Measurements from ENCODE around the gene SOS1.

Gene SOS1

DNA sequence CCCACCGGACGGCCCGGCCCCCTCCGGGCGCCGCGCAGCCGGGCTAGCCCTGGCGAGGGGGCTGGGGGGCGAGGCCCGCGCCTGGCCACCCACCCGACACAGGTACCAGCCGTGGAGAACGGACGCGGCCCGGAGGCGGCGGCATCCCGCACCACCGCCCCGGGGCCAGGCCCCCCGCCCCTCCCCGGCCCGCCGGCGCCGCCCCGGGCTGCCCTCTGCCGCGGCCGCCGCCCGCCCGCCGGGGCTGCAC lies 405 bp downstream of the SOS1 start:
- H3K4ac ChIP-seq (ENCODE audit: low read depth in 1 of 2, low read length in 2 of 2), result peak overlapping the region in 1 of 2 experiments; percentile 33
- H2BK15ac ChIP-seq (ENCODE audit: low read depth, poor library complexity, severe bottlenecking), result no peak overlapping the region
- H4K91ac ChIP-seq (ENCODE audit: low read length), result peak overlapping the region; percentile 50
- H3K9ac ChIP-seq (ENCODE audit: low read length), result peak overlapping the region; percentile 92
- H3K27me3 ChIP-seq (ENCODE audit: control insufficient read depth in 1 of 2, insufficient read depth in 1 of 2, low read length in 2 of 2), result no peaks in the 10 kb centered on the region
- H4K8ac ChIP-seq (ENCODE audit: low read length), result peak overlapping the region; percentile 75
- H2BK5ac ChIP-seq (ENCODE audit: low read depth, low read length, poor library complexity, severe bottlenecking), result no peak overlapping the region
- H3K23ac ChIP-seq (ENCODE audit: low read length in 2 of 2), result no peak overlapping the region
- peak overlapping the region; percentile 95 for H2BK120ac ChIP-seq (ENCODE audit: low read depth, low read length)
- H2AK5ac ChIP-seq (ENCODE audit: low read length, severe bottlenecking), result no peak overlapping the region
- no peak overlapping the region for H2AFZ ChIP-seq (ENCODE audit: low read depth, low read length)
- H3K4me1 ChIP-seq (ENCODE audit: control insufficient read depth, insufficient read depth, low read depth, low read length), result peaks cover 7% of the 10 kb centered on the region
- H3K4me2 ChIP-seq (ENCODE audit: low read length, poor library complexity, severe bottlenecking), result peak overlapping the region; percentile 81
- peaks cover 12% of the 10 kb centered on the region for H3K79me1 ChIP-seq (replicated peaks; ENCODE audit: low read length, poor library complexity, severe bottlenecking)
- 0% methylated on average over 16 of the region's 37 CpGs for WGBS
- DNase-seq, result no peak
- no peak overlapping the region for H2BK12ac ChIP-seq (ENCODE audit: low read length in 2 of 2)
- H3K27ac ChIP-seq (ENCODE audit: low read length, poor library complexity, severe bottlenecking), result no peak overlapping the region
- H3K18ac ChIP-seq (ENCODE audit: low read depth in 1 of 2, low read length in 2 of 2), result peak overlapping the region; percentile 83 to 85
- H3K36me3 ChIP-seq (ENCODE audit: control insufficient read depth in 1 of 2, insufficient read depth in 2 of 2, low read depth in 1 of 2, low read length in 2 of 2), result peaks cover 0 to 18% of the 10 kb centered on the region in 2 experiments
- no peaks in the 10 kb centered on the region for H3K9me3 ChIP-seq (ENCODE audit: control insufficient read depth, low read length)
- H3K4me3 ChIP-seq (ENCODE audit: insufficient read depth in 1 of 2, low read depth in 1 of 2, low read length in 2 of 2), result peak overlapping the region; percentile 86 to 99
- peak overlapping the region in 1 of 2 experiments; percentile 86 for H3K14ac ChIP-seq (ENCODE audit: low read length in 2 of 2)

DNA sequence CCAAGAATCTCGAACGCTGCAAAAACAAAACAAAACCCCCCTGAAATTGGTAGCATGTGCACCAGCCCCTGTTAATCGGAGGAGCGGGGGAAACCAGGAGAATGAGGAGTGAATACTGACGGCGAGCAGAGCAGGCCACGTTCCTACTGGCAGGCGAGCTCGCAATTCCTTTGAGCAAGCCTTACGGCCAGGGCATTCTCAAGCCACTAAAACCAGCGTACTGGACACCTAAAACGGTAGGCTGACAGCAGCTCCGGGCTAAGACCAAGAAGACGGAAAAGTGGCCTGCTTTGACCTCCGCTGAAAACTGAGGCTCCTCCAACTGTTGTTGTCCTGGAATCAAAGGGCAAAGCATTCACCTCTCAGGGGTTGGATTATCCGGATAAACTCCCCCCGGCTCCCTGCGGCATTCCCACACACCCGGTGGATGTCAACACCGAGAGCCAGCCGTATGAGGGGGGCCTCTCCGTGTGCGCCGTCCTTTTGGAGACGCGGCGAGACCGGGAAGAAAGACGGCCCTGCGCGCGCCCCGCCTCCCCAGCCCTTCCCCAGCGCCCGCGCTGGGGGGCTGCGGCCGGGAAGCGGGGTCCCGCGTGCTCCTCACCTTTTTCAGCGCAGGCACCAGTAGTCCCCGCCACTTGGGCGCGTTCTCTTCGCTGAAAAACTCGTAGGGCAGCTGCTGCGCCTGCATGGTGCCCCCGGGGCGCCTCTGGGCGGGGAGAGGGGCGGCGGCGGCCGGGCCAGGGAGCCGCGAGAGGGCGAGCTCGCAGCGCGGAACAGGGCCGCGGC lies 925 bp downstream of the SOS1 start:
- H3K4ac ChIP-seq (ENCODE audit: low read depth in 1 of 2, low read length in 2 of 2), result peak overlapping the region; percentile 35 to 57
- WGBS, result under 1% methylated on average over 39 of the region's 63 CpGs
- H2BK15ac ChIP-seq (ENCODE audit: low read depth, poor library complexity, severe bottlenecking), result peak overlapping the region; percentile 69
- peak overlapping the region; percentile 86 to 99 for H3K4me3 ChIP-seq (ENCODE audit: insufficient read depth in 1 of 2, low read depth in 1 of 2, low read length in 2 of 2)
- no peaks in the 10 kb centered on the region for H3K27me3 ChIP-seq (ENCODE audit: control insufficient read depth in 1 of 2, insufficient read depth in 1 of 2, low read length in 2 of 2)
- peak overlapping the region; percentile 80 for H3K27ac ChIP-seq (ENCODE audit: low read length, poor library complexity, severe bottlenecking)
- H3K14ac ChIP-seq (ENCODE audit: low read length in 2 of 2), result peak overlapping the region in 1 of 2 experiments; percentile 86
- H3K4me1 ChIP-seq (ENCODE audit: control insufficient read depth, insufficient read depth, low read depth, low read length), result peaks cover 7% of the 10 kb centered on the region
- no peaks in the 10 kb centered on the region for H3K9me3 ChIP-seq (ENCODE audit: control insufficient read depth, low read length)
- peak; percentile 68 for DNase-seq
- H4K8ac ChIP-seq (ENCODE audit: low read length), result peak overlapping the region; percentile 60
- H4K91ac ChIP-seq (ENCODE audit: low read length), result no peak overlapping the region
- H3K18ac ChIP-seq (ENCODE audit: low read depth in 1 of 2, low read length in 2 of 2), result peak overlapping the region; percentile 5 to 85
- H2BK120ac ChIP-seq (ENCODE audit: low read depth, low read length), result peak overlapping the region; percentile 95
- H2AK5ac ChIP-seq (ENCODE audit: low read length, severe bottlenecking), result no peak overlapping the region
- H3K36me3 ChIP-seq (ENCODE audit: control insufficient read depth in 1 of 2, insufficient read depth in 2 of 2, low read depth in 1 of 2, low read length in 2 of 2), result peaks cover 0 to 18% of the 10 kb centered on the region in 2 experiments
- H2AFZ ChIP-seq (ENCODE audit: low read depth, low read length), result no peak overlapping the region
- H2BK12ac ChIP-seq (ENCODE audit: low read length in 2 of 2), result no peak overlapping the region
- peak overlapping the region; percentile 92 for H3K9ac ChIP-seq (ENCODE audit: low read length)
- peak overlapping the region in 1 of 2 experiments; percentile 64 for H3K23ac ChIP-seq (ENCODE audit: low read length in 2 of 2)
- H3K4me2 ChIP-seq (ENCODE audit: low read length, poor library complexity, severe bottlenecking), result peak overlapping the region; percentile 81
- H3K79me1 ChIP-seq (replicated peaks; ENCODE audit: low read length, poor library complexity, severe bottlenecking), result peaks cover 12% of the 10 kb centered on the region
- H2BK5ac ChIP-seq (ENCODE audit: low read depth, low read length, poor library complexity, severe bottlenecking), result peak overlapping the region; percentile 85

DNA sequence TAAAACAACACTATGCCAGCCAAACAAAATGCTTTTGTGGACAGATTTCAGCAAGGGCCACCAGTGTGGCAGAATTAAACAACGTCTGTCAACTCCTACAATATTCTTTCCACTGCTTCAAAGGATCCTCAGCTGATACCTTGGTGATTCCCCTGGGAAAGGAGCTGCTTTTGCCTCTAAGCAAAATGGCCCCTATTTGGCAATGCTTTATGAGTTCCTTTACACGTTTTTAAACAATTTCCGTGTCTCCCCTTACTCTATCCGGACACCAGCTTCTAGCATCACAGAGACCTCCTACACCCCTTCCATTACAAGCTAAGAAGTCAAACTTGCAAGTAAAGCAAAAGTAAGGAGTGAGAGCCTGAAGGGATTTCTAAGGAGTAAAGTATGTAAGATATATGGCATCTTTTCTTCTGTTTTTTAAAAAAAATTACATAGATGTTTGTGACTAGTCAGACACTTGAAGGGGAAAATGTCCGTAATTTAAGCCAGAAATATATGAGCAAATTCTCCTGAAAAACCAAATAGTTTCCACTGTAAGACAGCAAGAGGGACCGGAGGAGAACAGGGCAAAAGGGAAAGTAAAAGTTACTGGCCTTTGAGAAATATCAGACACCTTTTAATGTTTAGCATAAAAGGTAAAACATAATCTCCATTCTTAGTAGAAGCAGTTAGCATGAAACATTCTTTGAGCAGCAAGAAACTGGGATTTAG lies 1.9 kb downstream of the SOS1 start:
- Histone ChIP-seq H4K8ac (ENCODE audit: low read length) (no peak overlapping the region), H3K23ac (ENCODE audit: low read length in 2 of 2) (no peak overlapping the region), H3K14ac (ENCODE audit: low read length in 2 of 2) (no peak overlapping the region), H2AFZ (ENCODE audit: low read depth, low read length) (no peak overlapping the region), H2AK5ac (ENCODE audit: low read length, severe bottlenecking) (no peak overlapping the region), H3K4me2 (ENCODE audit: low read length, poor library complexity, severe bottlenecking) (peak overlapping the region; percentile 66), H2BK12ac (ENCODE audit: low read length in 2 of 2) (no peak overlapping the region), H3K27me3 (ENCODE audit: control insufficient read depth in 1 of 2, insufficient read depth in 1 of 2, low read length in 2 of 2) (no peaks in the 10 kb centered on the region), H3K9ac (ENCODE audit: low read length) (peak overlapping the region; percentile 92), H3K18ac (ENCODE audit: low read depth in 1 of 2, low read length in 2 of 2) (no peak overlapping the region), H3K4me1 (ENCODE audit: control insufficient read depth, insufficient read depth, low read depth, low read length) (peaks cover 8% of the 10 kb centered on the region), H2BK120ac (ENCODE audit: low read depth, low read length) (no peak overlapping the region), H3K9me3 (ENCODE audit: control insufficient read depth, low read length) (no peaks in the 10 kb centered on the region), H3K36me3 (ENCODE audit: control insufficient read depth in 1 of 2, insufficient read depth in 2 of 2, low read depth in 1 of 2, low read length in 2 of 2) (peaks cover 0 to 18% of the 10 kb centered on the region in 2 experiments), H3K4me3 (ENCODE audit: insufficient read depth in 1 of 2, low read depth in 1 of 2, low read length in 2 of 2) (peak overlapping the region in 1 of 2 experiments; percentile 99), H3K79me1 (replicated peaks; ENCODE audit: low read length, poor library complexity, severe bottlenecking) (peaks cover 12% of the 10 kb centered on the region), H2BK15ac (ENCODE audit: low read depth, poor library complexity, severe bottlenecking) (no peak overlapping the region), H2BK5ac (ENCODE audit: low read depth, low read length, poor library complexity, severe bottlenecking) (no peak overlapping the region), H3K4ac (ENCODE audit: low read depth in 1 of 2, low read length in 2 of 2) (no peak overlapping the region), H4K91ac (ENCODE audit: low read length) (no peak overlapping the region), H3K27ac (ENCODE audit: low read length, poor library complexity, severe bottlenecking) (peak overlapping the region; percentile 32)
- peak; percentile 48 for DNase-seq
- 38% methylated on average over 3 of the region's 6 CpGs for WGBS

DNA sequence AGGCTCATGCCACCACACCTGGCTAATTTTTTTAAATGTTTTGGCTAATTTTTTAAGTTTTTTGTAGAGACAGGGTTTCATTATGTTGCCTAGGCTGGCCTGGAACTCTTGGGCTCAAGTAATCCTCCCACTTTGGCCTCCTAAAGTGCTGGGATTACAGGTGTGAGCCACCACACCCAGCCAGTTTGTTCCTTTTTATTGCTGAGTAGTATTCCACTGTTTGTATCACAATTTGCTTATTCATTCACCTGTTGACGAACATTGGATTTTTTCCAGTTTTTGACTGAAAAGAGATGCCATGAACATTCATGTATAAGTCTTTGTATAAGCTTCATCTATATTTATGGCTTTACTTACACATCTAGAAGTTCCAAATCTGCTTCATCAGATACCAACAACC lies 5.3 kb downstream of the SOS1 start:
- no peak for DNase-seq
- no peak overlapping the region for H2BK15ac ChIP-seq (ENCODE audit: low read depth, poor library complexity, severe bottlenecking)

More for the DNA sequence above, 5.3 kb downstream of the SOS1 start:
- Histone ChIP-seq H2BK12ac (ENCODE audit: low read length in 2 of 2) (no peak overlapping the region), H3K79me1 (replicated peaks; ENCODE audit: low read length, poor library complexity, severe bottlenecking) (peaks cover 14% of the 10 kb centered on the region), H3K27ac (ENCODE audit: low read length, poor library complexity, severe bottlenecking) (no peak overlapping the region), H3K23ac (ENCODE audit: low read length in 2 of 2) (no peak overlapping the region), H4K91ac (ENCODE audit: low read length) (no peak overlapping the region), H3K4me3 (ENCODE audit: insufficient read depth in 1 of 2, low read depth in 1 of 2, low read length in 2 of 2) (no peak overlapping the region), H3K36me3 (ENCODE audit: control insufficient read depth in 1 of 2, insufficient read depth in 2 of 2, low read depth in 1 of 2, low read length in 2 of 2) (peaks cover 7 to 39% of the 10 kb centered on the region in 2 experiments), H2BK5ac (ENCODE audit: low read depth, low read length, poor library complexity, severe bottlenecking) (no peak overlapping the region), H2AK5ac (ENCODE audit: low read length, severe bottlenecking) (no peak overlapping the region), H3K14ac (ENCODE audit: low read length in 2 of 2) (no peak overlapping the region), H3K4ac (ENCODE audit: low read depth in 1 of 2, low read length in 2 of 2) (no peak overlapping the region), H4K8ac (ENCODE audit: low read length) (no peak overlapping the region), H2BK120ac (ENCODE audit: low read depth, low read length) (no peak overlapping the region), H3K9me3 (ENCODE audit: control insufficient read depth, low read length) (no peaks in the 10 kb centered on the region), H3K27me3 (ENCODE audit: control insufficient read depth in 1 of 2, insufficient read depth in 1 of 2, low read length in 2 of 2) (no peaks in the 10 kb centered on the region), H3K18ac (ENCODE audit: low read depth in 1 of 2, low read length in 2 of 2) (no peak overlapping the region), H2AFZ (ENCODE audit: low read depth, low read length) (no peak overlapping the region), H3K4me2 (ENCODE audit: low read length, poor library complexity, severe bottlenecking) (no peak overlapping the region), H3K9ac (ENCODE audit: low read length) (no peak overlapping the region), H3K4me1 (ENCODE audit: control insufficient read depth, insufficient read depth, low read depth, low read length) (peaks cover 1% of the 10 kb centered on the region)
- WGBS, result no CpG with 5 or more reads among the region's 1 CpG
